WTC11 (cell line): ENCODE results near the gene TCEANC.

Experiments
- CTCF ChIP-seq: fragments of 200-600 bp; IDR thresholded peaks from 2 replicates; pipeline ENCODE4 v1.8.0; 2022; ENCODE audit warnings: antibody characterized with exemption
- ELF4 ChIP-seq: sonication (generic); formaldehyde crosslinking; IDR thresholded peaks from 2 replicates; pipeline ENCODE4 v1.8.1; 2022; ENCODE audit warnings: low read depth, mild to moderate bottlenecking, moderate library complexity, missing genetic modification reagents
- FOXP4 ChIP-seq: sonication (generic); formaldehyde crosslinking; IDR thresholded peaks from 2 replicates; pipeline ENCODE4 v1.8.0; 2022; ENCODE audit warnings: mild to moderate bottlenecking, missing genetic modification reagents
- MAX ChIP-seq: sonication (generic); formaldehyde crosslinking; IDR thresholded peaks from 2 replicates; pipeline ENCODE4 v1.8.0; 2022; ENCODE audit warnings: mild to moderate bottlenecking, missing genetic modification reagents
- NFE2L1 ChIP-seq: sonication (generic); formaldehyde crosslinking; IDR thresholded peaks from 2 replicates; pipeline ENCODE4 v1.8.1; 2023; ENCODE audit warnings: missing genetic modification reagents

- no peak for TF ChIP-seq FOXP4 (CRISPR knock-in tag)
- TF ChIP-seq MAX = no peak
- TF ChIP-seq NFE2L1 (CRISPR knock-in tag) = no peak
- no peak for TF ChIP-seq CTCF
- no peak for TF ChIP-seq ELF4
Observed at GRCh38 chrX:13676885-13677284, 23.9 kb downstream of the TCEANC start.
